Measurements from ENCODE around the gene CDC16. TPM values are rescaled to one million over a fixed set of nuclear protein-coding genes. Genes with fewer than 3 reads are reported as not detected.

The CDC16 gene
- total and polyA plus RNA-seq, 9 of the 15 experiments (the other 6 are each of a cell fraction or from before 2014, with no cell fraction given) = 23.2 to 102 (median 51.6) TPM

DNA sequence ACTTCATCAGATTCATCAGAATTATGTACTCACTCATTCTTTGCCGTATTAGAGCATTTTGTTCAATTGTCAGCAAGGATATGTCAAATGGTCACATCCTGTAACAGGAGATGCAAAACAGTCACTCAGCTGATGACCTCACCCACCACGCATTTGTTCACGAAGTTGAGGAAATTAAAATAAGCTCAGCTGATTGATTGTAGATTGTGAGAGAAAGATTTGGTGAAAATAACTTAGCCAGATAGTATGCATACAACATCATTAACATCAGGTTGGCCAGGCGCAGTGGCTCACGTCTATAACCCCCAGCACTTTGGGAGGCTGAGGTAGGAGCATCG is 22.6 kb upstream of the CDC16 start:
- no peak for DNase-seq (ENCODE audit: extremely low read depth in 1 of 4, low spot score in 3 of 4)
- Histone ChIP-seq H3K27ac (ENCODE audit: extremely low read depth, low read depth, low read length) (no peak overlapping the region), H3K9ac (ENCODE audit: insufficient read depth in 1 of 2, low read depth in 2 of 2, low read length in 2 of 2) (no peak overlapping the region), H4K20me1 (replicated peaks; ENCODE audit: control insufficient read depth, insufficient read depth, low read length) (no peaks in the 10 kb centered on the region), H3K4me2 (ENCODE audit: insufficient read depth, low read length) (peak overlapping the region; percentile 25; the same call in 1 of the 2 replicates), H3K4me1 (replicated peaks in 1 of 2; ENCODE audit: control insufficient read depth in 2 of 2, insufficient read depth in 2 of 2, low read length in 2 of 2) (peaks cover 3 to 6% of the 10 kb centered on the region in 2 experiments; a peak in 1 of 5 replicates), H3K27me3 (ENCODE audit: control insufficient read depth in 2 of 2, insufficient read depth in 2 of 2, low read length in 2 of 2) (0 out of 5 replicates have a peak, but pooled peaks cover 0 to 4% of the 10 kb centered on the region in 2 experiments), H3K9me3 (replicated peaks; ENCODE audit: control insufficient read depth, insufficient read depth, low read depth, low read length) (no peaks in the 10 kb centered on the region; the same call in 1 of the 2 replicates), H3K9me1 (ENCODE audit: control insufficient read depth, insufficient read depth, low read length) (no peaks in the 10 kb centered on the region), H2AFZ (ENCODE audit: low read depth, low read length) (no peak overlapping the region), H3K4me3 (no peak overlapping the region), H3K79me2 (ENCODE audit: control insufficient read depth, insufficient read depth, low read length) (no peaks in the 10 kb centered on the region), H3K36me3 (ENCODE audit: control insufficient read depth, insufficient read depth, low read length) (no peaks in the 10 kb centered on the region)
- FAIRE-seq = no peak
- no TSS peak for BruUV-seq (replicated peaks)
- no peak for ATAC-seq
- intact Hi-C loops (cut with micrococcal nuclease) = no loop called here
- TF ChIP-seq, protein P1, sequence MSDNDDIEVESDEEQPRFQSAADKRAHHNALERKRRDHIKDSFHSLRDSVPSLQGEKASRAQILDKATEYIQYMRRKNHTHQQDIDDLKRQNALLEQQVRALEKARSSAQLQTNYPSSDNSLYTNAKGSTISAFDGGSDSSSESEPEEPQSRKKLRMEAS (CRISPR knock-in tag; IDR thresholded peaks at IDR 0.05) = no peak
- TF ChIP-seq, protein P2, sequence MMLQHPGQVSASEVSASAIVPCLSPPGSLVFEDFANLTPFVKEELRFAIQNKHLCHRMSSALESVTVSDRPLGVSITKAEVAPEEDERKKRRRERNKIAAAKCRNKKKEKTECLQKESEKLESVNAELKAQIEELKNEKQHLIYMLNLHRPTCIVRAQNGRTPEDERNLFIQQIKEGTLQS (IDR thresholded peaks at IDR 0.05) = peak; percentile 76
- TF ChIP-seq, protein P2 (CRISPR knock-in tag; conservative IDR thresholded peaks at IDR 0.05) = no peak
- TF ChIP-seq U2AF2 (optimal IDR thresholded peaks at IDR 0.05; ENCODE audit: low read depth, low read length) = no peak
- TF ChIP-seq, protein P3, sequence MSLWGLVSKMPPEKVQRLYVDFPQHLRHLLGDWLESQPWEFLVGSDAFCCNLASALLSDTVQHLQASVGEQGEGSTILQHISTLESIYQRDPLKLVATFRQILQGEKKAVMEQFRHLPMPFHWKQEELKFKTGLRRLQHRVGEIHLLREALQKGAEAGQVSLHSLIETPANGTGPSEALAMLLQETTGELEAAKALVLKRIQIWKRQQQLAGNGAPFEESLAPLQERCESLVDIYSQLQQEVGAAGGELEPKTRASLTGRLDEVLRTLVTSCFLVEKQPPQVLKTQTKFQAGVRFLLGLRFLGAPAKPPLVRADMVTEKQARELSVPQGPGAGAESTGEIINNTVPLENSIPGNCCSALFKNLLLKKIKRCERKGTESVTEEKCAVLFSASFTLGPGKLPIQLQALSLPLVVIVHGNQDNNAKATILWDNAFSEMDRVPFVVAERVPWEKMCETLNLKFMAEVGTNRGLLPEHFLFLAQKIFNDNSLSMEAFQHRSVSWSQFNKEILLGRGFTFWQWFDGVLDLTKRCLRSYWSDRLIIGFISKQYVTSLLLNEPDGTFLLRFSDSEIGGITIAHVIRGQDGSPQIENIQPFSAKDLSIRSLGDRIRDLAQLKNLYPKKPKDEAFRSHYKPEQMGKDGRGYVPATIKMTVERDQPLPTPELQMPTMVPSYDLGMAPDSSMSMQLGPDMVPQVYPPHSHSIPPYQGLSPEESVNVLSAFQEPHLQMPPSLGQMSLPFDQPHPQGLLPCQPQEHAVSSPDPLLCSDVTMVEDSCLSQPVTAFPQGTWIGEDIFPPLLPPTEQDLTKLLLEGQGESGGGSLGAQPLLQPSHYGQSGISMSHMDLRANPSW (CRISPR knock-in tag; IDR thresholded peaks at IDR 0.05) = no peak
- TF ChIP-seq ARID1B (IDR thresholded peaks at IDR 0.05) = no peak
- TF ChIP-seq ZNF444 (CRISPR knock-in tag; IDR thresholded peaks at IDR 0.05) = no peak
- no peak for TF ChIP-seq CREM (IDR thresholded peaks at IDR 0.05; ENCODE audit: low read depth)
- TF ChIP-seq ZNF551 (CRISPR knock-in tag; IDR thresholded peaks at IDR 0.05) = no peak
- WGBS (ENCODE audit: insufficient coverage, low coverage, missing lambda C conversion rate) = 12% methylated on average over 6 of the region's 6 CpGs
- CTCF ChIA-PET (ENCODE audit: low intra/inter-chr PET ratio) = no interaction called here
- POLR2A ChIA-PET = interaction anchor here (0.7 to 1.1 kb wide), 2 partner anchors 8 to 10 kb away, joined by 3 to 5 read pairs; no protein-coding TSS in a partner anchor
- in situ Hi-C loops (cut with MboI) = no loop called here
